Neural progenitor cell (in vitro differentiated cells): Measurements from ENCODE around the gene CDT1. TPM values are rescaled to one million over a fixed set of nuclear protein-coding genes. Genes with fewer than 3 reads are reported as not detected.
"Not testable (repeated sequence)": the region's sequence is repeated elsewhere in the genome, so short reads cannot be mapped to it uniquely, and the experiment has no call there.

Experiments
- DNase-seq: peaks from one replicate; pipeline ENCODE4 v3.0.0-alpha.2; 2016; ENCODE audit warnings: low spot score
- H2AFZ ChIP-seq: fragments of 200-600 bp; sonication (generic); replicated peaks from 2 replicates; pipeline ENCODE4 v1.6.1; 2016; ENCODE audit warnings: antibody characterized with exemption
- H3F3A ChIP-seq: fragments of 200-600 bp; sonication (generic); 2 replicates; pipeline ENCODE4 v1.6.1; 2016; ENCODE audit warnings: antibody characterized with exemption, low read depth
- H3K27ac ChIP-seq: fragments of 200-600 bp; sonication (generic); 2 replicates; pipeline ENCODE4 v1.5.1; 2016; ENCODE audit warnings: mild to moderate bottlenecking
- H3K27me3 ChIP-seq: fragments of 200-600 bp; sonication (generic); 2 replicates; pipeline ENCODE4 v1.6.1; 2016; ENCODE audit warnings: mild to moderate bottlenecking, moderate library complexity
- H3K36me3 ChIP-seq: fragments of 200-600 bp; sonication (generic); 2 replicates; pipeline ENCODE4 v1.5.1; 2016
- H3K4me1 ChIP-seq: fragments of 200-600 bp; sonication (generic); 2 replicates; pipeline ENCODE4 v1.6.1; 2016; ENCODE audit warnings: mixed run types
- H3K4me2 ChIP-seq: fragments of 200-600 bp; sonication (generic); 2 replicates; pipeline ENCODE4 v1.6.1; 2016
- H3K4me3 ChIP-seq: fragments of 200-600 bp; sonication (generic); 2 replicates; pipeline ENCODE4 v1.5.1; 2016
- H3K79me2 ChIP-seq: fragments of 200-600 bp; sonication (generic); 2 replicates; pipeline ENCODE4 v1.6.1; 2016; ENCODE audit warnings: low read depth
- H3K9ac ChIP-seq: fragments of 200-600 bp; sonication (generic); 2 replicates; pipeline ENCODE4 v1.6.1; 2016
- H3K9me3 ChIP-seq: fragments of 200-600 bp; sonication (generic); 2 replicates; pipeline ENCODE4 v1.5.1; 2016; ENCODE audit warnings: low read depth
- H4K20me1 ChIP-seq: fragments of 200-600 bp; sonication (generic); 2 replicates; pipeline ENCODE4 v1.6.1; 2016; ENCODE audit warnings: low read depth
- H3K27ac Mint-ChIP-seq: 3 replicates; pipeline ENCODE4 v1.8.0; 2021; ENCODE audit warnings: mixed read lengths
- H3K27me3 Mint-ChIP-seq: 2 replicates; pipeline ENCODE4 v1.8.0; 2022; ENCODE audit warnings: low read depth, mild to moderate bottlenecking, inconsistent platforms, moderate library complexity, mixed read lengths; ENCODE audit not compliant: insufficient read depth
- H3K36me3 Mint-ChIP-seq: 3 replicates; pipeline ENCODE4 v1.8.0; 2021; ENCODE audit warnings: mixed read lengths
- H3K4me1 Mint-ChIP-seq: 3 replicates; pipeline ENCODE4 v1.8.0; 2021; ENCODE audit warnings: mixed read lengths
- H3K4me3 Mint-ChIP-seq: 3 replicates; pipeline ENCODE4 v1.8.0; 2021; ENCODE audit warnings: mild to moderate bottlenecking, moderate library complexity, mixed read lengths
- H3K9me3 Mint-ChIP-seq: 3 replicates; pipeline ENCODE4 v1.8.0; 2020; ENCODE audit warnings: mixed read lengths
- CTCF ChIP-seq: fragments of 200-600 bp; sonication (generic); IDR thresholded peaks from 2 replicates; pipeline ENCODE4 v1.5.1; 2017; ENCODE audit warnings: antibody characterized with exemption, mild to moderate bottlenecking
- EZH2 ChIP-seq: fragments of 200-600 bp; sonication (generic); IDR thresholded peaks from 2 replicates; pipeline ENCODE4 v1.6.1; 2017; ENCODE audit warnings: antibody characterized with exemption, mild to moderate bottlenecking, moderate library complexity
- EZH2phosphoT487 ChIP-seq: fragments of 200-600 bp; sonication (generic); IDR thresholded peaks from 2 replicates; pipeline ENCODE4 v1.6.1; 2017; ENCODE audit warnings: antibody characterized with exemption
- total RNA-seq: library from RNA; depleted of rRNA; stranded (reverse); fragments of >200 nt; gene quantifications from 2 replicates; pipeline ENCODE4 v1.2.3, GENCODE V29; 2015; ENCODE audit warnings: low replicate concordance

Gene CDT1
- total RNA-seq, 1 donor from 2014 or later = 7.8 TPM

GRCh38 chr16:88784856-88785105 is 18.8 kb upstream of the CDT1 start:
- TF ChIP-seq EZH2 (peak; percentile 67), CTCF (no peak)
- Histone ChIP-seq H3K9ac (no peak overlapping the region), H3K27me3 (peaks cover 39% of the 10 kb centered on the region), H3K4me2 (peak overlapping the region; percentile 83), H3K27ac (no peak overlapping the region), H3K9me3 (no peaks in the 10 kb centered on the region), H3K36me3 (no peaks in the 10 kb centered on the region), H4K20me1 (no peaks in the 10 kb centered on the region), H2AFZ (peak overlapping the region; percentile 94), H3K4me3 (peak overlapping the region; percentile 50), H3F3A (peaks cover 19% of the 10 kb centered on the region), H3K4me1 (no peaks in the 10 kb centered on the region), H3K79me2 (no peaks in the 10 kb centered on the region)
- Mint-ChIP-seq H3K9me3 (no peaks in the 10 kb centered on the region), H3K27me3 (peaks cover 23% of the 10 kb centered on the region), H3K4me1 (peaks cover 12% of the 10 kb centered on the region), H3K4me3 (no peak overlapping the region), H3K27ac (no peak overlapping the region), H3K36me3 (no peaks in the 10 kb centered on the region)
- DNase-seq = no peak

DNA sequence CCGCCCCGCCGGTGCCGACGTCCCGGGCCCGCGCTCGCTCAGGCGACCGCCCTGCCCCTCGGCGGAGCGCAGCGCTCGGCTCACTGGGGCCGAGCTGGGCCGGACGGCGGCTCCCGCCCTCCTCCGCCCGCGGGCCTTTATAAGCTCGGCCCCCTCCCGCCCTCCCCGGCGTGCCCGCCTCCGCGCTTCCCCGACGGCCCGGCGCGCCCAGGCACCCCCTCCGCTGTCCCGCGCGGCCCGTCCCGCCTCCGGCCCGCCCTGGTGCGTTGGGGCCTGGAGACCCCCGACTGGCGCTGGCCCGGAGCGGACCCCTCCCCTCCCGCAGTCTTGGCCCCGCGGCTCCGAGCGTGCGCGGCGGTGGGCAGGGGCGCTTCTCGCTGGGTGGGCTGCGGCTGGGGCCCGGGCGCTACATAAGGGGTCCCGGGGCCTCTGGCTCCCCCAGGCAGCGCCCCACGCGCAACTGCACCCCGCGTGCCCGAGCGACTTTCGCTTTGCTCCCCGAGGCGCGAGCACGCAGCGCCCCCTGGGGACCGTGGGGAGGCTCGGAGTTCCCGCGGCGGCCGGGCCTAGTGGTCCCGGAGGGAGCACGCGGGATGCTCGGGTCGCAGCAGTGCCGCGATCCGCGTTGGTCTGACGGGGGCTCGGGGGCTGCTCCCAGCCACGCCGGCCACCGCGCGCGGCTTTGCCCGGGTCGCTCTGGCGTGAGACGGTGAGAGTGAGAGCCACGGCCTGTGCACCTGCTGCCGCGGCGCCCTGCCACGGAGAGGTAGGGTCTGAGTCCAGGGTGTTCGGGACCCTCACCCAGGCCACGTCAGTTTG is 18.3 kb upstream of the CDT1 start, which contains the start of gene PIEZO1:
PIEZO1 (minus strand) TSS at position 115 of the 819 bp plus-strand sequence. CDS start 256 bp downstream, outside the sequence.
- Histone ChIP-seq H3K27me3 (peaks cover 39% of the 10 kb centered on the region), H3F3A (peaks cover 22% of the 10 kb centered on the region), H3K4me3 (peak within 1 kb of the TSS; percentile 50), H3K9ac (no peak within 1 kb of the TSS), H2AFZ (peak within 1 kb of the TSS; percentile 94), H4K20me1 (no peaks in the 10 kb centered on the region), H3K4me2 (peak within 1 kb of the TSS; percentile 83), H3K79me2 (no peaks in the 10 kb centered on the region), H3K4me1 (peaks cover under 1% of the 10 kb centered on the region), H3K9me3 (no peaks in the 10 kb centered on the region), H3K36me3 (no peaks in the 10 kb centered on the region), H3K27ac (no peak within 1 kb of the TSS)
- Mint-ChIP-seq H3K9me3 (no peaks in the 10 kb centered on the region), H3K27me3 (peaks cover 23% of the 10 kb centered on the region), H3K27ac (no peak within 1 kb of the TSS), H3K36me3 (no peaks in the 10 kb centered on the region), H3K4me3 (peak within 1 kb of the TSS; percentile 77), H3K4me1 (peaks cover 12% of the 10 kb centered on the region)
- TF ChIP-seq EZH2phosphoT487 (no peak), CTCF (peak; percentile 73), EZH2 (peak; percentile 61)
- DNase-seq = peak; percentile 70

GRCh38 chr16:88787579-88788314 is 15.8 kb upstream of the CDT1 start:
- Histone ChIP-seq H3K27me3 (peaks cover 39% of the 10 kb centered on the region), H3K9me3 (no peaks in the 10 kb centered on the region), H3K79me2 (no peaks in the 10 kb centered on the region), H2AFZ (no peak overlapping the region), H3K27ac (no peak overlapping the region), H4K20me1 (no peaks in the 10 kb centered on the region), H3K4me3 (no peak overlapping the region), H3K4me2 (no peak overlapping the region), H3K36me3 (no peaks in the 10 kb centered on the region), H3F3A (peaks cover 27% of the 10 kb centered on the region), H3K4me1 (peaks cover 18% of the 10 kb centered on the region), H3K9ac (no peak overlapping the region)
- Mint-ChIP-seq H3K27ac (no peak overlapping the region), H3K9me3 (no peaks in the 10 kb centered on the region), H3K36me3 (no peaks in the 10 kb centered on the region), H3K27me3 (peaks cover 21% of the 10 kb centered on the region), H3K4me1 (peaks cover 21% of the 10 kb centered on the region), H3K4me3 (no peak overlapping the region)
- DNase-seq = no peak
- TF ChIP-seq EZH2 = no peak
- no peak for TF ChIP-seq CTCF
- TF ChIP-seq EZH2phosphoT487 = no peak

DNA sequence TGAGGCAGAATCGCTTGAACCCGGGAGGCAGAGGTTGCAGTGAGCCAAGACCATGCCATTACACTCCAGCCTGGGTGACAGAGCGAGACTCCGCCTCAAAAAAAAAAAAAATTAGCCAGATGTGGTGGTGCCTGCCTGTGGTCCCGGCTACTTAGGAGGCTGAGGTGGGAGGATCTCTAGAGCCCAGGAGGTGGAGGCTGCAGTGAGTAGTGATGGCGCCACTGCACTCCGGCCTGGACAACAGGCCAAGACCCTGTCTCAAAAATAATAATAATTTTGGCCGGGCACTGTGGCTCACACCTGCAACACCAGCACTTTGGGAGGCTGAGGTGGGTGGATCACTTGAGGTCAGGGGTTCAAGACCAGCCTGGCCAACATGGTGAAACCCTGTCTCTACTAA is 14.8 kb upstream of the CDT1 start:
- H3K36me3 ChIP-seq, H3K27ac ChIP-seq, H2AFZ ChIP-seq, H3K4me3 ChIP-seq, H3K79me2 ChIP-seq, DNase-seq, H3K4me3 Mint-ChIP-seq, H3K9me3 Mint-ChIP-seq, H3K9ac ChIP-seq, H3K9me3 ChIP-seq, H3K27ac Mint-ChIP-seq, H3K36me3 Mint-ChIP-seq, H4K20me1 ChIP-seq, H3K4me2 ChIP-seq: not testable (repeated sequence)
- H3K27me3 Mint-ChIP-seq = peaks cover 12% of the 10 kb centered on the region
- Histone ChIP-seq H3F3A (peaks cover 20% of the 10 kb centered on the region), H3K4me1 (peaks cover 21% of the 10 kb centered on the region), H3K27me3 (peaks cover 30% of the 10 kb centered on the region)
- H3K4me1 Mint-ChIP-seq = peaks cover 16% of the 10 kb centered on the region
